HL-60 (cell line): ENCODE results near the gene PTPRQ.

ENCODE experiments used
- CTCF ChIP-seq: IDR thresholded peaks from one replicate; pipeline ENCODE4 v1.5.1; 2011; ENCODE audit warnings: low read length, control low read depth, inconsistent platforms; ENCODE audit not compliant: insufficient read depth
- SPI1 ChIP-seq: IDR thresholded peaks from 2 replicates; pipeline ENCODE4 v1.6.1; 2012; ENCODE audit warnings: low read depth, mild to moderate bottlenecking, borderline replicate concordance

GRCh38 chr12:80593766-80594165 is 149.7 kb downstream of the PTPRQ start:
- TF ChIP-seq CTCF (no peak), SPI1 (no peak)
